ENCODE results near the gene PTPRF. TPM values are rescaled to one million over a fixed set of nuclear protein-coding genes. Genes with fewer than 3 reads are reported as not detected.

PTPRF gene
- total and polyA plus RNA-seq, 10 donors: 2.7 to 25.0 (median 10.8) TPM

DNA sequence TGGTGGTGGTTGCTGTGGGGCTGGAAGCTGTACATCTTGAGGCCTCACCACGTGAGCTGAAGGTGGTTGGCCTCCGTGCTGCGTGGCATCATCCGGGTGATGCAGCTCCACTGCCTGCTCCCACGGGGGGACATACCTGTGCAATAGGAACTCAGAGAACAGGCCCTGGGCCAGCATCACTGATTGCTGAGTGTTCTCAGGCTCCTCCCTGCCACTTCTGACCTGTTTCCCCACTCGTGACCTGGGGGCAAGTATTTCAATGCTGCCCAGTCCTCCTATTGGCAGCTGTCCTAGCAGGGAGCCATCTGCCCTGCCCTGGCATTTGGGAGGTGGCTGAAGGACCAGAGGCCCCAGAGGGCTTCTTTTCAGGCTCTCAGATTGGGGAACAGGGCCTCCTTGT, 26.1 kb downstream of the PTPRF start:
- Histone ChIP-seq H3K27ac (no peak overlapping the region), H3K36me3 (no peaks in the 10 kb centered on the region), H3K4me1 (peaks cover 0 to 28% (median 11%) of the 10 kb centered on the region in 6 donors), H3K4me3 (no peak overlapping the region), H3K27me3 (replicated peaks in 1 of 7) (peaks cover 0 to 17% (median 0%) of the 10 kb centered on the region in 7 donors), H3K9me3 (no peaks in the 10 kb centered on the region)
- intact Hi-C loops (cut with DNase I; ENCODE audit: low total_unique reads): no loop called here
- TF ChIP-seq, protein P1, sequence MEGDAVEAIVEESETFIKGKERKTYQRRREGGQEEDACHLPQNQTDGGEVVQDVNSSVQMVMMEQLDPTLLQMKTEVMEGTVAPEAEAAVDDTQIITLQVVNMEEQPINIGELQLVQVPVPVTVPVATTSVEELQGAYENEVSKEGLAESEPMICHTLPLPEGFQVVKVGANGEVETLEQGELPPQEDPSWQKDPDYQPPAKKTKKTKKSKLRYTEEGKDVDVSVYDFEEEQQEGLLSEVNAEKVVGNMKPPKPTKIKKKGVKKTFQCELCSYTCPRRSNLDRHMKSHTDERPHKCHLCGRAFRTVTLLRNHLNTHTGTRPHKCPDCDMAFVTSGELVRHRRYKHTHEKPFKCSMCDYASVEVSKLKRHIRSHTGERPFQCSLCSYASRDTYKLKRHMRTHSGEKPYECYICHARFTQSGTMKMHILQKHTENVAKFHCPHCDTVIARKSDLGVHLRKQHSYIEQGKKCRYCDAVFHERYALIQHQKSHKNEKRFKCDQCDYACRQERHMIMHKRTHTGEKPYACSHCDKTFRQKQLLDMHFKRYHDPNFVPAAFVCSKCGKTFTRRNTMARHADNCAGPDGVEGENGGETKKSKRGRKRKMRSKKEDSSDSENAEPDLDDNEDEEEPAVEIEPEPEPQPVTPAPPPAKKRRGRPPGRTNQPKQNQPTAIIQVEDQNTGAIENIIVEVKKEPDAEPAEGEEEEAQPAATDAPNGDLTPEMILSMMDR (IDR thresholded peaks at IDR 0.05 in 8 of 11, conservative IDR thresholded peaks at IDR 0.05 in 3 of 11): no peak
- 77 to 87% (median 82%) methylated on average over 5 to 6 of the region's 6 CpGs for WGBS, 5 donors
- DNase-seq: no peak

DNA sequence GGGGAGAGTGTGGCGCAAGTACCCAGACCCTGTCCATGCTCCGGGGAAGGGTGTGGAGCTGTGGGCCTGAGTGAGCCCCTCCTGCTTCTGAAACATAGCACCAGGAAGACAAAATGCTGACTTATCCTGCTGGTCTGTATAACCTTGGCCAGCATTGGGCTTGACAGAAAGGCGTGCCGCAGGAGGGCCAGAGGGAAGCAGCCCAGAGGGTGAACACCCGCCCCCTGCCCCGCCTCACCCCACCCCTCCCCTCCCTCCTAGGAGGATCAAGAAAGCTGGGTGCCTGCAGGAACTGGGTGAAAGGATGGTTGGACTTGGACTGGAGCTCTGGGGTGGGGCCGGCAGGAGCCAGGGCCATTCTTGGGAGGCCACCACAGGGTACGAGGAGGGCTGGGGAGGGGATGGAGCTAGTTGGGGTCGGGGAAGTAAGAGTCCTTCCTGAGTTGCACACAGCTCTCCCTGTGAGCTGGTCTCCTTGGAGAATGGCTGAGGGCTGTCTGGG, 27.1 kb downstream of the PTPRF start:
- Histone ChIP-seq H3K4me1 (peaks cover 0 to 28% (median 11%) of the 10 kb centered on the region in 6 donors), H3K27ac (peak overlapping the region in 2 of 8 donors; percentile 8 to 35), H3K9me3 (no peaks in the 10 kb centered on the region), H3K36me3 (no peaks in the 10 kb centered on the region), H3K4me3 (no peak overlapping the region), H3K27me3 (replicated peaks in 1 of 7) (peaks cover 0 to 17% (median 0%) of the 10 kb centered on the region in 7 donors)
- intact Hi-C loops (cut with DNase I; ENCODE audit: low total_unique reads): no loop called here
- DNase-seq: no peak
- no peak for TF ChIP-seq POLR2A (IDR thresholded peaks at IDR 0.05)
- TF ChIP-seq, protein P1 (IDR thresholded peaks at IDR 0.05 in 8 of 11, conservative IDR thresholded peaks at IDR 0.05 in 3 of 11): no peak
- no peak for TF ChIP-seq POLR2AphosphoS5 (IDR thresholded peaks at IDR 0.05)
- 60 to 75% (median 67%) methylated on average over 9 of the region's 9 CpGs for WGBS, 5 donors

DNA sequence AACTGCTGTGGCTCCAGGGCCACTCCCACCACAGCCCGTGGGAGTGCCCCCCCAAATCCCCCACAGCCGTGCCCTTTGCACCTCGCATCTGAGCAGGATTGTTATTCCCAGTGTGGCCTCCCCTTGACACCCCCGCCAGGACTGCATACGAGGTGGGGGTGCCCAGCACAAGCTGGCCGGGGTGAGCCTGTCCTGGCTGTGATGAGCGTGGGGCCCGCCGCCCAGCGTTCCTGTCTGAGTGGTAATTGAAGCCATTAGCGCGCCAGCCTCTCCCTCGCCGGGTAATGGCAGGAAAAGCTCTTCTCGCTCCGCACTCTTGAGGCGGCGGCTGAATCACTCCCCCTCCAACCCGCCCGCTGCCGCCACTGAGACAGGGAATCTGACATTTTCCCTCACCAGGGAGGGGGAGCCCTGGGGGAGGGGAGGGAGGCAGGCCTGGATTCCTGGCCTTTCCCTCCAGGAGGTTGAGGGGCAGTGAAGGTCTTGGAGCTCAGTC, 27.7 kb downstream of the PTPRF start:
- Histone ChIP-seq H3K9me3 (no peaks in the 10 kb centered on the region), H3K4me3 (no peak overlapping the region), H3K4me1 (peaks cover 0 to 28% (median 11%) of the 10 kb centered on the region in 6 donors), H3K27ac (peak overlapping the region in 2 of 8 donors; percentile 8 to 35), H3K27me3 (replicated peaks in 1 of 7) (peaks cover 0 to 17% (median 0%) of the 10 kb centered on the region in 7 donors), H3K36me3 (no peaks in the 10 kb centered on the region)
- no peak for DNase-seq
- WGBS, 5 donors: 24 to 57% (median 45%) methylated on average over 4 to 21 of the region's 21 CpGs
- intact Hi-C loops (cut with DNase I; ENCODE audit: low total_unique reads): no loop called here
- TF ChIP-seq POLR2AphosphoS5 (IDR thresholded peaks at IDR 0.05): peak in 2 of 3 donors; percentile 28 to 44
- TF ChIP-seq, protein P1 (IDR thresholded peaks at IDR 0.05 in 8 of 11, conservative IDR thresholded peaks at IDR 0.05 in 3 of 11): no peak

DNA sequence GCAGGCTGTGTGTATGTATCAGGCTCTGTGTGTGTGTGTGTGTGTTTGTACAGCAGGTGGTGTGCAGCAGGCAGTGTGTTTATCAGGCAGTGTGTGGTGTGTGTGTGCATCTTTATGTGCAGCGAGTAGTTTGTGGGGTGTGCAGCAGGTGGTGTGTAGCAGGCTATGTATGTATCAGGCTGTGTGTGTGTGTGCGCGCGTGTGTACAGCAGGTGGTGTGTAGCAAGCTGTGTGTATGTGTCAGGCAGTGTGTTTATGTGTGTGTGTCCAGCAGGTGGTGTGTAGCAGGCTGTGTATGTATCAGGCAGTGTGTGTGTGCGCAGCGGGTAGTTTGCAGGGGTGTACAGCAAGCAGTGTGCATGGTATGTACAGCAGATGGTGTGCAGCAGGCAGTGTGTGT, 29.0 kb downstream of the PTPRF start:
- TF ChIP-seq POLR2A (IDR thresholded peaks at IDR 0.05): no peak
- TF ChIP-seq, protein P1 (IDR thresholded peaks at IDR 0.05 in 8 of 11, conservative IDR thresholded peaks at IDR 0.05 in 3 of 11): no peak
- no peak for TF ChIP-seq POLR2AphosphoS5 (IDR thresholded peaks at IDR 0.05)
- H3K27ac ChIP-seq: no peak overlapping the region
- 93 to 99% (median 96%) methylated on average over 6 of the region's 6 CpGs for WGBS, 5 donors
- no peak for DNase-seq
- intact Hi-C loops (cut with DNase I; ENCODE audit: low total_unique reads): no loop called here
- H3K4me3 ChIP-seq: no peak overlapping the region
- no peaks in the 10 kb centered on the region for H3K9me3 ChIP-seq
- H3K27me3 ChIP-seq (replicated peaks in 1 of 7): peaks cover 0 to 17% (median 0%) of the 10 kb centered on the region in 7 donors
- peaks cover 0 to 30% (median 13%) of the 10 kb centered on the region in 6 donors for H3K4me1 ChIP-seq
- H3K36me3 ChIP-seq: no peaks in the 10 kb centered on the region

Measured in spleen (tissue), 11 donors.